GM18502 (cell line): ENCODE data around the gene EPM2AIP1.
A peak's percentile ranks its signal among the peaks of the same experiment; 100 is the strongest.
"Not testable (repeated sequence)": the region's sequence is repeated elsewhere in the genome, so short reads cannot be mapped to it uniquely, and the experiment has no call there.

ENCODE experiments used
- ATAC-seq: cut with Tn5 transposase; IDR thresholded peaks from one replicate; pipeline ENCODE4 v1.9.1; 2021; ENCODE audit warnings: mild to moderate bottlenecking; ENCODE audit not compliant: unreplicated experiment, poor library complexity

The EPM2AIP1 gene

GRCh38 chr3:36993326-36994283, 674 bp upstream of the EPM2AIP1 start, which contains the start of gene MLH1:
Gene MLH1, plus strand, starts transcription at chr3:36993518. Its CDS starts 30 bp downstream, at chr3:36993548.
- ATAC-seq: peak; percentile 92

GRCh38 chr3:36991923-36992805, 767 bp downstream of the EPM2AIP1 start:
- ATAC-seq: no peak

- ATAC-seq: no peak
Measured at GRCh38 chr3:36991147-36991546, 1.8 kb downstream of the EPM2AIP1 start.

GRCh38 chr3:36989568-36989967, 3.4 kb downstream of the EPM2AIP1 start:
- ATAC-seq: no peak

GRCh38 chr3:36989005-36989404, 3.9 kb downstream of the EPM2AIP1 start:
- no peak for ATAC-seq

GRCh38 chr3:36988356-36988755, 4.6 kb downstream of the EPM2AIP1 start:
- no peak for ATAC-seq

- ATAC-seq: no peak
Measured at GRCh38 chr3:36981006-36981405, 11.9 kb downstream of the EPM2AIP1 start.

- ATAC-seq: no peak
Measured at GRCh38 chr3:36973139-36973538, 19.8 kb downstream of the EPM2AIP1 start.

GRCh38 chr3:36972163-36972562, 20.8 kb downstream of the EPM2AIP1 start:
- no peak for ATAC-seq

- peak; percentile 100 for ATAC-seq
Measured at GRCh38 chr3:36969540-36970432, 23.1 kb downstream of the EPM2AIP1 start.

- ATAC-seq: no peak
Measured at GRCh38 chr3:36969085-36969484, 23.8 kb downstream of the EPM2AIP1 start.

GRCh38 chr3:36965440-36965839, 27.5 kb downstream of the EPM2AIP1 start:
- no peak for ATAC-seq

- ATAC-seq: peak; percentile 60
Measured at GRCh38 chr3:36964817-36965216, 28.1 kb downstream of the EPM2AIP1 start.

GRCh38 chr3:36964331-36964730, 28.6 kb downstream of the EPM2AIP1 start:
- ATAC-seq: no peak

- not testable (repeated sequence) for ATAC-seq
Measured at GRCh38 chr3:36963008-36963407, 29.9 kb downstream of the EPM2AIP1 start.

GRCh38 chr3:36960502-36960901, 32.4 kb downstream of the EPM2AIP1 start:
- ATAC-seq: no peak

GRCh38 chr3:36959821-36960220, 33.1 kb downstream of the EPM2AIP1 start:
- ATAC-seq: no peak

GRCh38 chr3:36957862-36958686, 34.9 kb downstream of the EPM2AIP1 start:
- ATAC-seq: no peak

GRCh38 chr3:36957063-36957462, 35.9 kb downstream of the EPM2AIP1 start:
- no peak for ATAC-seq
